Activated CD4-positive, alpha-beta memory T cell treated with anti-CD3 and anti-CD28 coated beads, Interleukin-2, amount 10 ng/mL, durations not matched to agents 7 days and 5 days (primary cell): ENCODE data around the gene SNAPC4. TPM values are rescaled to one million over a fixed set of nuclear protein-coding genes. Genes with fewer than 3 reads are reported as not detected.

ENCODE experiments used
- CTCF ChIA-PET: fragments of 350-600 bp; sonication (Branson Sonifier 250); formaldehyde crosslinking; loops from one replicate; lab custom pipeline; 2021; ENCODE audit warnings: antibody characterized with exemption, inconsistent platforms; lab: Charles Lee
- POLR2A ChIA-PET: fragments of 350-600 bp; sonication (Branson Sonifier 250); formaldehyde crosslinking; loops from one replicate; lab custom pipeline; 2021; ENCODE audit warnings: antibody characterized with exemption; lab: Charles Lee
- DNase-seq: peaks from one replicate; pipeline ENCODE4 v3.0.0-alpha.2; 2020
- H3K27ac Mint-ChIP-seq: one replicate; pipeline ENCODE4 v1.8.0; 2021; ENCODE audit warnings: mild to moderate bottlenecking, mixed read lengths
- H3K27me3 Mint-ChIP-seq: one replicate; pipeline ENCODE4 v1.8.0; 2021; ENCODE audit warnings: mixed read lengths
- H3K36me3 Mint-ChIP-seq: one replicate; pipeline ENCODE4 v1.8.0; 2021; ENCODE audit warnings: low read depth, mixed read lengths
- H3K4me1 Mint-ChIP-seq: one replicate; pipeline ENCODE4 v1.8.0; 2021; ENCODE audit warnings: mixed read lengths
- H3K4me3 Mint-ChIP-seq: one replicate; pipeline ENCODE4 v1.8.0; 2021; ENCODE audit warnings: mild to moderate bottlenecking, mixed read lengths
- H3K9me3 Mint-ChIP-seq: one replicate; pipeline ENCODE4 v1.8.0; 2021; ENCODE audit warnings: mixed read lengths
- total RNA-seq, 2 experiments: library from RNA; stranded (reverse); gene quantifications; one replicate each; pipeline ENCODE4 v1.2.3, GENCODE V29; 2021

SNAPC4 gene
- total RNA-seq, 2 experiments from 2014 or later: 8.8 TPM

- ChIA-PET CTCF (interaction anchor here (1.8 to 3.9 kb wide), 4 partner anchors 9 to 39 kb away, joined by 6 to 31 read pairs (median 14); partner anchors contain the start of genes DNLZ, ENTR1 and PMPCA), POLR2A (interaction anchor here (3.3 to 3.6 kb wide), 2 partner anchors 8 to 39 kb away, joined by 23 to 27 read pairs; partner anchors contain the start of genes DNLZ, ENTR1 and PMPCA)
- Mint-ChIP-seq H3K27me3 (no peaks in the 10 kb centered on the region), H3K4me3 (no peak overlapping the region), H3K27ac (peak overlapping the region; percentile 73), H3K36me3 (peaks cover 47% of the 10 kb centered on the region), H3K4me1 (peaks cover 72% of the 10 kb centered on the region), H3K9me3 (no peaks in the 10 kb centered on the region)
- no peak for DNase-seq
Observed at GRCh38 chr9:136402067-136402466, 2.1 kb upstream of the SNAPC4 start.

GRCh38 chr9:136401173-136401922 is 1.4 kb upstream of the SNAPC4 start:
- POLR2A ChIA-PET: interaction anchor here (0.8 to 3.6 kb wide), 5 partner anchors 9 to 38 kb away, joined by 4 to 27 read pairs (median 6); partner anchors contain the start of genes DNLZ, ENTR1 and PMPCA
- no peak for DNase-seq
- peak overlapping the region; percentile 41 for H3K4me3 Mint-ChIP-seq
- H3K9me3 Mint-ChIP-seq: no peaks in the 10 kb centered on the region
- peaks cover 50% of the 10 kb centered on the region for H3K36me3 Mint-ChIP-seq
- H3K27ac Mint-ChIP-seq: peak overlapping the region; percentile 44
- H3K27me3 Mint-ChIP-seq: no peaks in the 10 kb centered on the region
- peaks cover 68% of the 10 kb centered on the region for H3K4me1 Mint-ChIP-seq
- CTCF ChIA-PET: interaction anchor here (0.6 to 3.9 kb wide), 8 partner anchors 9 to 684 kb away, joined by 3 to 31 read pairs (median 6); partner anchors contain the start of genes DNLZ, ENTR1 and PMPCA

- no peaks in the 10 kb centered on the region for H3K9me3 Mint-ChIP-seq
- H3K4me1 Mint-ChIP-seq: peaks cover 52% of the 10 kb centered on the region
- no peaks in the 10 kb centered on the region for H3K27me3 Mint-ChIP-seq
- peak overlapping the region; percentile 78 for H3K27ac Mint-ChIP-seq
- DNase-seq: peak; percentile 42
- CTCF ChIA-PET: interaction anchor here (1.5 to 2.9 kb wide), 2 partner anchors 10 to 11 kb away, joined by 3 to 22 read pairs; partner anchors contain the start of genes ENTR1 and PMPCA
- H3K36me3 Mint-ChIP-seq: peaks cover 44% of the 10 kb centered on the region
- POLR2A ChIA-PET: interaction anchor here (0.9 to 3.3 kb wide), 6 partner anchors 10 to 39 kb away, joined by 3 to 27 read pairs (median 4); partner anchors contain the start of genes ENTR1 and PMPCA
- H3K4me3 Mint-ChIP-seq: peak overlapping the region; percentile 83
Observed at GRCh38 chr9:136399176-136400037, 563 bp downstream of the SNAPC4 start.

- H3K27ac Mint-ChIP-seq: no peak overlapping the region
- H3K36me3 Mint-ChIP-seq: peaks cover 36% of the 10 kb centered on the region
- no peak for DNase-seq
- H3K9me3 Mint-ChIP-seq: no peaks in the 10 kb centered on the region
- POLR2A ChIA-PET: interaction anchor here (0.9 to 1.2 kb wide), 3 partner anchors 9 to 791 kb away, joined by 3 read pairs; no protein-coding TSS in a partner anchor
- peaks cover 41% of the 10 kb centered on the region for H3K4me1 Mint-ChIP-seq
- no peaks in the 10 kb centered on the region for H3K27me3 Mint-ChIP-seq
- peak overlapping the region; percentile 83 for H3K4me3 Mint-ChIP-seq
- CTCF ChIA-PET: interaction anchor here (1.5 kb wide), 1 partner anchor 11 kb away, joined by 3 read pairs; no protein-coding TSS in a partner anchor
Observed at GRCh38 chr9:136398286-136398685, 1.7 kb downstream of the SNAPC4 start.

- H3K36me3 Mint-ChIP-seq: peaks cover 36% of the 10 kb centered on the region
- no peaks in the 10 kb centered on the region for H3K9me3 Mint-ChIP-seq
- POLR2A ChIA-PET: interaction anchor here (0.9 to 2.2 kb wide), 3 partner anchors 12 to 791 kb away, joined by 3 to 7 read pairs (median 3); no protein-coding TSS in a partner anchor
- DNase-seq: no peak
- CTCF ChIA-PET: interaction anchor here (0.6 to 1.5 kb wide), 2 partner anchors 12 to 20 kb away, joined by 3 to 4 read pairs; no protein-coding TSS in a partner anchor
- no peak overlapping the region for H3K27ac Mint-ChIP-seq
- peaks cover 38% of the 10 kb centered on the region for H3K4me1 Mint-ChIP-seq
- H3K4me3 Mint-ChIP-seq: no peak overlapping the region
- no peaks in the 10 kb centered on the region for H3K27me3 Mint-ChIP-seq
Observed at GRCh38 chr9:136397643-136398042, 2.3 kb downstream of the SNAPC4 start.

GRCh38 chr9:136396219-136396515 is 3.8 kb downstream of the SNAPC4 start:
- POLR2A ChIA-PET: interaction anchor here (1.0 to 2.2 kb wide), 3 partner anchors 8 to 13 kb away, joined by 3 to 7 read pairs (median 4); no protein-coding TSS in a partner anchor
- Mint-ChIP-seq H3K27me3 (no peaks in the 10 kb centered on the region), H3K36me3 (peaks cover 36% of the 10 kb centered on the region), H3K4me3 (no peak overlapping the region), H3K27ac (no peak overlapping the region), H3K9me3 (no peaks in the 10 kb centered on the region), H3K4me1 (peaks cover 25% of the 10 kb centered on the region)
- DNase-seq: no peak
- CTCF ChIA-PET: interaction anchor here (0.8 kb wide), 1 partner anchor 84 kb away, joined by 3 read pairs; no protein-coding TSS in a partner anchor

- DNase-seq: no peak
- no peaks in the 10 kb centered on the region for H3K9me3 Mint-ChIP-seq
- no peak overlapping the region for H3K27ac Mint-ChIP-seq
- ChIA-PET POLR2A (interaction anchor here (1.0 to 2.2 kb wide), 4 partner anchors 9 to 33 kb away, joined by 3 to 7 read pairs (median 4); no protein-coding TSS in a partner anchor), CTCF (interaction anchor here (0.8 kb wide), 1 partner anchor 83 kb away, joined by 3 read pairs; no protein-coding TSS in a partner anchor)
- H3K4me1 Mint-ChIP-seq: peaks cover 20% of the 10 kb centered on the region
- H3K36me3 Mint-ChIP-seq: peaks cover 36% of the 10 kb centered on the region
- H3K27me3 Mint-ChIP-seq: no peaks in the 10 kb centered on the region
- H3K4me3 Mint-ChIP-seq: no peak overlapping the region
Observed at GRCh38 chr9:136395345-136396218, 4.4 kb downstream of the SNAPC4 start.

GRCh38 chr9:136395020-136395340 is 5.0 kb downstream of the SNAPC4 start:
- Mint-ChIP-seq H3K27me3 (no peaks in the 10 kb centered on the region), H3K36me3 (peaks cover 36% of the 10 kb centered on the region), H3K27ac (no peak overlapping the region), H3K4me1 (peaks cover 17% of the 10 kb centered on the region), H3K9me3 (no peaks in the 10 kb centered on the region), H3K4me3 (no peak overlapping the region)
- no peak for DNase-seq
- ChIA-PET POLR2A (interaction anchor here (1.1 kb wide), 1 partner anchor 32 kb away, joined by 3 read pairs; no protein-coding TSS in a partner anchor), CTCF (no interaction called here)

GRCh38 chr9:136394312-136395019 is 5.5 kb downstream of the SNAPC4 start:
- H3K9me3 Mint-ChIP-seq: no peaks in the 10 kb centered on the region
- no peaks in the 10 kb centered on the region for H3K27me3 Mint-ChIP-seq
- H3K4me1 Mint-ChIP-seq: peaks cover 19% of the 10 kb centered on the region
- no peak for DNase-seq
- POLR2A ChIA-PET: no interaction called here
- peaks cover 39% of the 10 kb centered on the region for H3K36me3 Mint-ChIP-seq
- H3K27ac Mint-ChIP-seq: no peak overlapping the region
- CTCF ChIA-PET: no interaction called here
- no peak overlapping the region for H3K4me3 Mint-ChIP-seq

GRCh38 chr9:136393531-136393930 is 6.4 kb downstream of the SNAPC4 start:
- Mint-ChIP-seq H3K27ac (no peak overlapping the region), H3K9me3 (no peaks in the 10 kb centered on the region), H3K27me3 (no peaks in the 10 kb centered on the region), H3K36me3 (peaks cover 33% of the 10 kb centered on the region), H3K4me1 (peaks cover 16% of the 10 kb centered on the region), H3K4me3 (no peak overlapping the region)
- ChIA-PET CTCF (no interaction called here), POLR2A (interaction anchor here (1.1 kb wide), 1 partner anchor 30 kb away, joined by 3 read pairs; the partner anchor contains the start of gene DNLZ)
- DNase-seq: no peak
